Measurements from ENCODE around the gene ROBO2.
A peak's percentile ranks its signal among the peaks of the same experiment; 100 is the strongest.

Gene ROBO2

GRCh38 chr3:77149382-77149781 is 109.5 kb downstream of the ROBO2 start:
- Histone ChIP-seq H3K4me2 (ENCODE audit: low read length) (peak overlapping the region; percentile 74), H3K9ac (ENCODE audit: low read length) (peak overlapping the region; percentile 69), H3K4me1 (ENCODE audit: insufficient read depth, low read length, severe bottlenecking) (peaks cover 96% of the 10 kb centered on the region), H3K9me2 (ENCODE audit: low read depth, low read length) (no peaks in the 10 kb centered on the region), H3K36me3 (ENCODE audit: insufficient read depth, low read length) (peaks cover 25% of the 10 kb centered on the region), H4K20me1 (ENCODE audit: insufficient read depth, low read length) (no peaks in the 10 kb centered on the region), H3K4me3 (ENCODE audit: low read depth, low read length, poor library complexity, severe bottlenecking) (peak overlapping the region; percentile 38), H3K9me3 (ENCODE audit: low read length) (no peaks in the 10 kb centered on the region), H3K27me3 (ENCODE audit: insufficient read depth, low read length) (no peaks in the 10 kb centered on the region), H3F3A (ENCODE audit: insufficient read depth, low read length) (peaks cover 3% of the 10 kb centered on the region), H3K79me2 (ENCODE audit: insufficient read depth, low read length) (peaks cover 7% of the 10 kb centered on the region; the same call in 1 of the 2 replicates), H3K27ac (ENCODE audit: low read depth, low read length, poor library complexity, severe bottlenecking) (peak overlapping the region; percentile 97), H2AFZ (ENCODE audit: low read length) (no peak overlapping the region)
- TF ChIP-seq EZH2 (IDR thresholded peaks at IDR 0.05; ENCODE audit: borderline replicate concordance, low read length) (no peak), CTCF (IDR thresholded peaks at IDR 0.05; ENCODE audit: low read length) (no peak)

GRCh38 chr3:77150028-77150427 is 110.1 kb downstream of the ROBO2 start:
- no peaks in the 10 kb centered on the region for H3K27me3 ChIP-seq (ENCODE audit: insufficient read depth, low read length)
- H3K79me2 ChIP-seq (ENCODE audit: insufficient read depth, low read length) = peaks cover 7% of the 10 kb centered on the region; the same call in 1 of the 2 replicates
- no peak overlapping the region for H2AFZ ChIP-seq (ENCODE audit: low read length)
- no peaks in the 10 kb centered on the region for H4K20me1 ChIP-seq (ENCODE audit: insufficient read depth, low read length)
- H3K4me2 ChIP-seq (ENCODE audit: low read length) = peak overlapping the region; percentile 74
- H3K27ac ChIP-seq (ENCODE audit: low read depth, low read length, poor library complexity, severe bottlenecking) = peak overlapping the region; percentile 97
- H3K4me3 ChIP-seq (ENCODE audit: low read depth, low read length, poor library complexity, severe bottlenecking) = peak overlapping the region; percentile 38
- TF ChIP-seq EZH2 (IDR thresholded peaks at IDR 0.05; ENCODE audit: borderline replicate concordance, low read length) (no peak), CTCF (IDR thresholded peaks at IDR 0.05; ENCODE audit: low read length) (no peak)
- H3K4me1 ChIP-seq (ENCODE audit: insufficient read depth, low read length, severe bottlenecking) = peaks cover 96% of the 10 kb centered on the region
- no peaks in the 10 kb centered on the region for H3K9me2 ChIP-seq (ENCODE audit: low read depth, low read length)
- H3K9ac ChIP-seq (ENCODE audit: low read length) = peak overlapping the region; percentile 69
- H3K36me3 ChIP-seq (ENCODE audit: insufficient read depth, low read length) = peaks cover 29% of the 10 kb centered on the region
- H3F3A ChIP-seq (ENCODE audit: insufficient read depth, low read length) = peaks cover 3% of the 10 kb centered on the region
- no peaks in the 10 kb centered on the region for H3K9me3 ChIP-seq (ENCODE audit: low read length)

- H3K27me3 ChIP-seq (ENCODE audit: insufficient read depth, low read length) = no peaks in the 10 kb centered on the region
- no peaks in the 10 kb centered on the region for H3K9me2 ChIP-seq (ENCODE audit: low read depth, low read length)
- peaks cover 29% of the 10 kb centered on the region for H3K36me3 ChIP-seq (ENCODE audit: insufficient read depth, low read length)
- H3K4me2 ChIP-seq (ENCODE audit: low read length) = peak overlapping the region; percentile 74
- H4K20me1 ChIP-seq (ENCODE audit: insufficient read depth, low read length) = no peaks in the 10 kb centered on the region
- H3K27ac ChIP-seq (ENCODE audit: low read depth, low read length, poor library complexity, severe bottlenecking) = peak overlapping the region; percentile 97
- peak overlapping the region; percentile 69 for H3K9ac ChIP-seq (ENCODE audit: low read length)
- H3K4me1 ChIP-seq (ENCODE audit: insufficient read depth, low read length, severe bottlenecking) = peaks cover 96% of the 10 kb centered on the region
- peaks cover 7% of the 10 kb centered on the region; the same call in 1 of the 2 replicates for H3K79me2 ChIP-seq (ENCODE audit: insufficient read depth, low read length)
- H2AFZ ChIP-seq (ENCODE audit: low read length) = no peak overlapping the region
- peaks cover 3% of the 10 kb centered on the region for H3F3A ChIP-seq (ENCODE audit: insufficient read depth, low read length)
- TF ChIP-seq CTCF (IDR thresholded peaks at IDR 0.05; ENCODE audit: low read length) = no peak
- no peak for TF ChIP-seq EZH2 (IDR thresholded peaks at IDR 0.05; ENCODE audit: borderline replicate concordance, low read length)
- H3K4me3 ChIP-seq (ENCODE audit: low read depth, low read length, poor library complexity, severe bottlenecking) = peak overlapping the region; percentile 38
- H3K9me3 ChIP-seq (ENCODE audit: low read length) = no peaks in the 10 kb centered on the region
These were observed 110.9 kb downstream of the ROBO2 start for GRCh38 chr3:77150759-77151158.
